HepG2 (cell line): ENCODE results near the gene KMT2E. TPM values are rescaled to one million over a fixed set of nuclear protein-coding genes. Genes with fewer than 3 reads are reported as not detected.

Experiments
- ATAC-seq: fragments of 200-7000 bp; cut with Tn5 transposase; 3 replicates; pipeline ENCODE4 v1.9.1; 2020; ENCODE audit warnings: mild to moderate bottlenecking, moderate library complexity
- BruUV-seq: library from RNA; stranded (reverse); fragments of 400-500 nt; replicated peaks from 2 replicates; lab custom pipeline; 2021; lab: Mats Ljungman, UMichigan
- CTCF ChIA-PET: fragments of 300-600 bp; formaldehyde crosslinking; extraction: SDS; loops from one replicate; lab custom pipeline; 2021; ENCODE audit warnings: low total read pairs, inconsistent platforms, low intra/inter-chr PET ratio; lab: Yijun Ruan, JAX
- POLR2A ChIA-PET: fragments of 350-600 bp; sonication (Branson Sonifier 250); formaldehyde crosslinking; loops from one replicate; lab custom pipeline; 2020; ENCODE audit warnings: antibody characterized with exemption, inconsistent platforms; lab: Yijun Ruan, JAX
- DNase-seq: peaks from one replicate; pipeline ENCODE4 v3.0.0-alpha.2; 2015; ENCODE audit warnings: low spot score
- FAIRE-seq: peaks from 3 replicates; lab custom pipeline; 2011; peaks lifted over from hg19 to GRCh38; lab: Jason Lieb, UNC
- H2AFZ ChIP-seq: one replicate; pipeline ENCODE4 v1.6.1; 2011; ENCODE audit warnings: low read length, inconsistent platforms
- H3K27ac ChIP-seq: fragments of 300-600 bp; 3 replicates; pipeline ENCODE4 v1.8.0; 2011; ENCODE audit warnings: mixed run types, mild to moderate bottlenecking, mixed read lengths, low read length, inconsistent platforms; ENCODE audit not compliant: insufficient read depth; ENCODE audit errors: extremely low read length
- H3K27me3 ChIP-seq, 2 experiments: fragments of 200-600 bp in 1 of 2; 2 replicates in 1 of 2; 3 replicates in 1 of 2; pipeline versions ENCODE4 v1.6.0 to v1.8.0; 2011; ENCODE audit warnings: low read length in 2 of 2, mild to moderate bottlenecking in 2 of 2, moderate library complexity in 2 of 2, inconsistent platforms in 1 of 2; ENCODE audit not compliant: insufficient read depth in 2 of 2, control insufficient read depth in 1 of 2
- H3K36me3 ChIP-seq, 2 experiments: fragments of 200-600 bp in 1 of 2; replicated peaks in 1 of 2; 2 replicates in 1 of 2; 3 replicates in 1 of 2; pipeline versions ENCODE4 v1.5.1 to v1.8.0; 2011; ENCODE audit warnings: low read length in 2 of 2, inconsistent platforms in 1 of 2; ENCODE audit not compliant: insufficient read depth in 2 of 2, control insufficient read depth in 1 of 2
- H3K4me1 ChIP-seq: 2 replicates; pipeline ENCODE4 v1.5.1; 2012; ENCODE audit warnings: low read length, inconsistent platforms; ENCODE audit not compliant: insufficient read depth
- H3K4me2 ChIP-seq: 2 replicates; pipeline ENCODE4 v1.6.0; 2011; ENCODE audit warnings: low read depth, low read length, inconsistent platforms
- H3K4me3 ChIP-seq, 3 experiments: fragments of 200-600 bp in 1 of 3; sonication (generic), shearing (Covaris generic) in 1 of 3; replicated peaks in 1 of 3; 2 replicates each; pipeline ENCODE4 v1.5.1; 2011 to 2016; ENCODE audit warnings: low read length in 3 of 3, inconsistent platforms in 2 of 3, low read depth in 2 of 3, mild to moderate bottlenecking in 2 of 3, control low read depth in 1 of 3, mixed read lengths in 1 of 3; ENCODE audit not compliant: insufficient read depth in 1 of 3
- H3K79me2 ChIP-seq: one replicate; pipeline ENCODE4 v1.6.1; 2011; ENCODE audit warnings: low read length, inconsistent platforms; ENCODE audit not compliant: insufficient read depth
- H3K9ac ChIP-seq: 2 replicates; pipeline ENCODE4 v1.6.0; 2011; ENCODE audit warnings: mild to moderate bottlenecking, low read depth, low read length, inconsistent platforms; ENCODE audit not compliant: insufficient read depth
- H3K9me3 ChIP-seq: 2 replicates; pipeline ENCODE4 v1.5.1; 2012; ENCODE audit warnings: mild to moderate bottlenecking, low read length
- H4K20me1 ChIP-seq: 2 replicates; pipeline ENCODE4 v1.6.0; 2011; ENCODE audit warnings: inconsistent platforms, mild to moderate bottlenecking, low read length, moderate library complexity; ENCODE audit not compliant: insufficient read depth
- AGO1 ChIP-seq: fragments of 200-400 bp; formaldehyde crosslinking; IDR thresholded peaks from 2 replicates; pipeline ENCODE4 v1.6.1; 2017; ENCODE audit warnings: mild to moderate bottlenecking, low read depth, low read length, moderate library complexity; ENCODE audit not compliant: poor library complexity, severe bottlenecking
- AGO2 ChIP-seq: fragments of 200-400 bp; formaldehyde crosslinking; optimal IDR thresholded peaks from 2 replicates; pipeline ENCODE3; 2017; ENCODE audit warnings: mild to moderate bottlenecking, low read depth, low read length, moderate library complexity
- GTF3A ChIP-seq: sonication (generic); formaldehyde crosslinking; conservative IDR thresholded peaks from 2 replicates; pipeline ENCODE4 v1.4.0; 2020; ENCODE audit warnings: mild to moderate bottlenecking, missing genetic modification reagents
- MTF2 ChIP-seq: sonication (generic); formaldehyde crosslinking; IDR thresholded peaks from 2 replicates; pipeline ENCODE4 v1.5.0; 2020; ENCODE audit warnings: missing genetic modification reagents, borderline replicate concordance
- STAG1 ChIP-seq: sonication (generic); formaldehyde crosslinking; IDR thresholded peaks from 2 replicates; pipeline ENCODE4 v1.4.0; 2020; ENCODE audit warnings: missing genetic modification reagents
- YY1 ChIP-seq: IDR thresholded peaks from 2 replicates; pipeline ENCODE4 v1.6.1; 2011; ENCODE audit warnings: low read length, low read depth, moderate library complexity, mild to moderate bottlenecking; ENCODE audit not compliant: insufficient read depth, insufficient replicate concordance
- ZC3H13 ChIP-seq: sonication (generic); formaldehyde crosslinking; IDR thresholded peaks from 2 replicates; pipeline ENCODE4 v1.8.1; 2023; ENCODE audit warnings: mild to moderate bottlenecking, missing genetic modification reagents, moderate library complexity
- ZNF136 ChIP-seq: sonication (generic); formaldehyde crosslinking; IDR thresholded peaks from 2 replicates; pipeline ENCODE4 v1.8.1; 2022; ENCODE audit warnings: low read depth, mild to moderate bottlenecking, moderate library complexity, missing genetic modification reagents
- ZNF543 ChIP-seq: sonication (generic); formaldehyde crosslinking; IDR thresholded peaks from 2 replicates; pipeline ENCODE4 v1.4.0; 2020; ENCODE audit warnings: mild to moderate bottlenecking, missing genetic modification reagents
- ZNF766 ChIP-seq: sonication (generic); formaldehyde crosslinking; IDR thresholded peaks from 2 replicates; pipeline ENCODE4 v1.5.0; 2020; ENCODE audit warnings: missing genetic modification reagents, borderline replicate concordance
- ZZZ3 ChIP-seq: sonication (generic); formaldehyde crosslinking; IDR thresholded peaks from 2 replicates; pipeline ENCODE4 v1.4.0; 2020; ENCODE audit warnings: missing genetic modification reagents, mild to moderate bottlenecking, borderline replicate concordance
- WGBS: methylation state at CpG from one replicate; pipeline ENCODE4 v1.1.6; 2017; ENCODE audit warnings: low lambda C conversion rate; 5-methylcytosine and 5-hydroxymethylcytosine counted together
- in situ Hi-C: cut with HindIII; loops from 2 replicates; pipeline ENCODE4 v1.10.0; 2017; ENCODE audit warnings: low pct_unique_long_range_greater_than_20kb; ENCODE audit not compliant: extremely low pct_ligation_motif_present
- intact Hi-C: fragments of 100-400 bp; cut with micrococcal nuclease; formaldehyde crosslinking; loops from one replicate; pipeline ENCODE4 v1.10.0; 2022; ENCODE audit not compliant: unreplicated experiment
- polyA plus RNA-seq, 8 experiments: library from polyadenylated mRNA; depleted of rRNA in 3 of 8; stranded (reverse) in 7 of 8; unstranded in 1 of 8; fragments of >200 nt; fragmentation: Illumina TruSeq in 4 of 8; extraction: Trizol in 4 of 8; gene quantifications; 2 replicates each; pipeline versions ENCODE4 v1.2.1 to v1.2.3, GENCODE V29; 2011 to 2016; ENCODE audit warnings: low read depth in 4 of 8, missing spikeins in 1 of 8, mixed read lengths in 1 of 8; ENCODE audit not compliant: insufficient read depth in 1 of 8
- total RNA-seq, 5 experiments: library from RNA; depleted of rRNA; stranded (reverse); fragments of >200 nt; fragmentation: Illumina TruSeq; extraction: Trizol; gene quantifications; 2 replicates each; pipeline ENCODE4 v1.2.3, GENCODE V29; 2016; ENCODE audit warnings: low read depth in 1 of 5
- TF ChIP-seq, protein P1 (sequence below): sonication (generic); formaldehyde crosslinking; IDR thresholded peaks from 2 replicates; pipeline ENCODE4 v1.8.1; 2023; ENCODE audit warnings: mild to moderate bottlenecking, moderate library complexity, missing genetic modification reagents
- TF ChIP-seq, protein P2 (sequence below): sonication (generic); formaldehyde crosslinking; IDR thresholded peaks from 2 replicates; pipeline ENCODE4 v1.4.0; 2020; ENCODE audit warnings: mild to moderate bottlenecking, missing genetic modification reagents, borderline replicate concordance

KMT2E gene
- total and polyA plus RNA-seq, 2 of the 13 experiments (the other 11 are each of a cell fraction or from before 2014, with no cell fraction given), result 6.3 to 24.4 TPM

DNA sequence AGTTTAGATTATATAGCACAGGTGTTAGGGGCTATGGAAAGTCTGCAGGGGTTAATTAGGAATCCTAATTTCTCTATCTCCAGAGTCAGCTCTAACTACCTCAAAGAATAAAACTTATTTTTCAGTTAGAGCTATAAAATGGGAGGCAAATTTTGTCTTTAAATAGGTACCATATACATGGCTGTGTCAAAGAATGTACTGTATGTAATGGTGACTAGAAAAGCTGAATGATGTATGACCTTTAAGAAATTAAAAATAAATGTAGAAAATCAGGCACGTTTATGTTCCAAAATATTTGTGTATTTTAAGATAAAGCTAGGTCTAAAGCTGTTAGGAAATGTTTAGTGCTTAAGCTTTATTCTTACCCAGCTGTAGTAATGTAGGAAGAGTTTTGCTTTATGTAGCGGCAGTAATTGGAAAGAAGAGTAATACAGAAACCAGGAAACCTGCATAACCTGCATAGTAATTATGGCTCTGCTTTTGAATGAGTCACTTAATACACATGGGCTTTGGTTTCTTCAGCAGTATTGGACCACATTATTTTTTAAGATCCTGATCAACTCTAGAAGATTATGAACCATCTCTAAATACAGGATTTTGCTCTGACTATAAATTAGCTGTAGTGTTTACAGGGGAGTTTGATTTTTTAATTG, 85.0 kb downstream of the KMT2E start:
- no peaks in the 10 kb centered on the region for H3K9me3 ChIP-seq
- H3K27me3 ChIP-seq, result no peaks in the 10 kb centered on the region
- DNase-seq, result no peak
- 92% methylated on average over 2 of the region's 2 CpGs for WGBS
- ChIA-PET CTCF (no interaction called here), POLR2A (no interaction called here)
- in situ Hi-C loops (no loop called here), intact Hi-C loops (no loop called here)
- no peak overlapping the region for H2AFZ ChIP-seq
- no peak overlapping the region for H3K4me2 ChIP-seq
- no peak for FAIRE-seq
- H3K4me3 ChIP-seq, result no peak overlapping the region
- no peaks in the 10 kb centered on the region for H3K79me2 ChIP-seq
- no TSS peak for BruUV-seq
- TF ChIP-seq ZC3H13 (CRISPR knock-in tag) (no peak), MTF2 (CRISPR knock-in tag) (no peak), YY1 (no peak), STAG1 (no peak)
- H4K20me1 ChIP-seq, result no peaks in the 10 kb centered on the region
- no peak for ATAC-seq
- no peak overlapping the region for H3K9ac ChIP-seq
- H3K4me1 ChIP-seq, result no peaks in the 10 kb centered on the region
- H3K36me3 ChIP-seq, result peaks cover 4 to 56% of the 10 kb centered on the region in 2 experiments
- H3K27ac ChIP-seq, result no peak overlapping the region

DNA sequence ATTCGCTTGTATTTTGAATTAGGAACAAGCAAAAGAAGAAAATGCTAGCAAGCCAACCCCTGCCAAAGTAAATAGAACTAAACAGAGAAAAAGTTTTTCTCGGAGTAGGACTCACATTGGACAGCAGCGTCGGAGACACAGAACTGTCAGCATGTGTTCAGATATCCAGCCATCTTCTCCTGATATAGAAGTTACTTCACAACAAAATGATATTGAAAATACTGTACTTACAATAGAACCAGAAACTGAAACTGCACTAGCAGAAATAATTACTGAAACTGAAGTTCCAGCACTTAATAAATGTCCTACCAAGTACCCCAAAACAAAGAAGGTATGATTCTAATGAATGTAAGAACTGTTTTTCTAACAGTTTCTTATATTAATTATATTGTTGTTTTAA, 87.9 kb downstream of the KMT2E start:
- no peak for DNase-seq
- no peak overlapping the region for H3K4me3 ChIP-seq
- H3K4me2 ChIP-seq, result no peak overlapping the region
- no peaks in the 10 kb centered on the region for H3K9me3 ChIP-seq
- POLR2A ChIA-PET, result no interaction called here
- H3K36me3 ChIP-seq, result peaks cover 5 to 60% of the 10 kb centered on the region in 2 experiments
- intact Hi-C loops (no loop called here), in situ Hi-C loops (no loop called here)
- CTCF ChIA-PET, result no interaction called here
- no peak overlapping the region for H2AFZ ChIP-seq
- no TSS peak for BruUV-seq
- no peaks in the 10 kb centered on the region for H3K4me1 ChIP-seq
- H3K79me2 ChIP-seq, result no peaks in the 10 kb centered on the region
- no peak overlapping the region for H3K27ac ChIP-seq
- WGBS, result 98% methylated on average over 4 of the region's 4 CpGs
- no peak overlapping the region for H3K9ac ChIP-seq
- H3K27me3 ChIP-seq, result no peaks in the 10 kb centered on the region
- FAIRE-seq, result no peak
- no peaks in the 10 kb centered on the region for H4K20me1 ChIP-seq
- no peak for ATAC-seq
- TF ChIP-seq, protein P1, sequence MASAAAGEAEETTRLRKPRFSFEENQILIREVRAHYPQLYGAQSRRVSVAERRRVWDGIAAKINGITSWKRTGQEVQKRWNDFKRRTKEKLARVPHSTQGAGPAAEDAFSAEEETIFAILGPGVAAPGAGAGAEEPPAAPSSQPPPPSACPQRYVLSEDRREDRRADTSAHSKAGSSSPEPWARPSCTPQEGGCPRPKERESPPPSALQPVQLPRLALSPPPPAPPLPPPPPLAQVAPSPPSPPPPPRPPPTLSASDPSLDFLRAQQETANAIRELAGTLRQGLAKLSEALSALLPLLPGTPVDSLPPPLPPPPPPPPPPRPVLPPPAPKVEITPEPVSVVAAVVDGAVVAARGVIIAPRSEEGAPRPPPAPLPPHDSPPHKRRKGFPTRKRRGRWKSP (CRISPR knock-in tag), result no peak
- TF ChIP-seq AGO2 (no peak), AGO1 (no peak), ZNF766 (CRISPR knock-in tag) (no peak), ZNF136 (no peak), GTF3A (CRISPR knock-in tag) (no peak), ZNF543 (no peak), ZZZ3 (CRISPR knock-in tag) (no peak)
- TF ChIP-seq, protein P2, sequence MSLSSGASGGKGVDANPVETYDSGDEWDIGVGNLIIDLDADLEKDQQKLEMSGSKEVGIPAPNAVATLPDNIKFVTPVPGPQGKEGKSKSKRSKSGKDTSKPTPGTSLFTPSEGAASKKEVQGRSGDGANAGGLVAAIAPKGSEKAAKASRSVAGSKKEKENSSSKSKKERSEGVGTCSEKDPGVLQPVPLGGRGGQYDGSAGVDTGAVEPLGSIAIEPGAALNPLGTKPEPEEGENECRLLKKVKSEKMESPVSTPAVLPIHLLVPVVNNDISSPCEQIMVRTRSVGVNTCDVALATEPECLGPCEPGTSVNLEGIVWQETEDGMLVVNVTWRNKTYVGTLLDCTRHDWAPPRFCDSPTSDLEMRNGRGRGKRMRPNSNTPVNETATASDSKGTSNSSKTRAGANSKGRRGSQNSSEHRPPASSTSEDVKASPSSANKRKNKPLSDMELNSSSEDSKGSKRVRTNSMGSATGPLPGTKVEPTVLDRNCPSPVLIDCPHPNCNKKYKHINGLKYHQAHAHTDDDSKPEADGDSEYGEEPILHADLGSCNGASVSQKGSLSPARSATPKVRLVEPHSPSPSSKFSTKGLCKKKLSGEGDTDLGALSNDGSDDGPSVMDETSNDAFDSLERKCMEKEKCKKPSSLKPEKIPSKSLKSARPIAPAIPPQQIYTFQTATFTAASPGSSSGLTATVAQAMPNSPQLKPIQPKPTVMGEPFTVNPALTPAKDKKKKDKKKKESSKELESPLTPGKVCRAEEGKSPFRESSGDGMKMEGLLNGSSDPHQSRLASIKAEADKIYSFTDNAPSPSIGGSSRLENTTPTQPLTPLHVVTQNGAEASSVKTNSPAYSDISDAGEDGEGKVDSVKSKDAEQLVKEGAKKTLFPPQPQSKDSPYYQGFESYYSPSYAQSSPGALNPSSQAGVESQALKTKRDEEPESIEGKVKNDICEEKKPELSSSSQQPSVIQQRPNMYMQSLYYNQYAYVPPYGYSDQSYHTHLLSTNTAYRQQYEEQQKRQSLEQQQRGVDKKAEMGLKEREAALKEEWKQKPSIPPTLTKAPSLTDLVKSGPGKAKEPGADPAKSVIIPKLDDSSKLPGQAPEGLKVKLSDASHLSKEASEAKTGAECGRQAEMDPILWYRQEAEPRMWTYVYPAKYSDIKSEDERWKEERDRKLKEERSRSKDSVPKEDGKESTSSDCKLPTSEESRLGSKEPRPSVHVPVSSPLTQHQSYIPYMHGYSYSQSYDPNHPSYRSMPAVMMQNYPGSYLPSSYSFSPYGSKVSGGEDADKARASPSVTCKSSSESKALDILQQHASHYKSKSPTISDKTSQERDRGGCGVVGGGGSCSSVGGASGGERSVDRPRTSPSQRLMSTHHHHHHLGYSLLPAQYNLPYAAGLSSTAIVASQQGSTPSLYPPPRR (CRISPR knock-in tag), result no peak
